NOMO-1 (cell line): ENCODE measurements around the gene SLC43A3.
A peak's percentile ranks its signal among the peaks of the same experiment; 100 is the strongest.

Source experiments
- DNase-seq, 2 experiments: peaks; one replicate each; lab custom pipeline; 2025; ENCODE audit not compliant: unreplicated experiment in 2 of 2; lab: John Stamatoyannopoulos, UW

SLC43A3 gene

DNA sequence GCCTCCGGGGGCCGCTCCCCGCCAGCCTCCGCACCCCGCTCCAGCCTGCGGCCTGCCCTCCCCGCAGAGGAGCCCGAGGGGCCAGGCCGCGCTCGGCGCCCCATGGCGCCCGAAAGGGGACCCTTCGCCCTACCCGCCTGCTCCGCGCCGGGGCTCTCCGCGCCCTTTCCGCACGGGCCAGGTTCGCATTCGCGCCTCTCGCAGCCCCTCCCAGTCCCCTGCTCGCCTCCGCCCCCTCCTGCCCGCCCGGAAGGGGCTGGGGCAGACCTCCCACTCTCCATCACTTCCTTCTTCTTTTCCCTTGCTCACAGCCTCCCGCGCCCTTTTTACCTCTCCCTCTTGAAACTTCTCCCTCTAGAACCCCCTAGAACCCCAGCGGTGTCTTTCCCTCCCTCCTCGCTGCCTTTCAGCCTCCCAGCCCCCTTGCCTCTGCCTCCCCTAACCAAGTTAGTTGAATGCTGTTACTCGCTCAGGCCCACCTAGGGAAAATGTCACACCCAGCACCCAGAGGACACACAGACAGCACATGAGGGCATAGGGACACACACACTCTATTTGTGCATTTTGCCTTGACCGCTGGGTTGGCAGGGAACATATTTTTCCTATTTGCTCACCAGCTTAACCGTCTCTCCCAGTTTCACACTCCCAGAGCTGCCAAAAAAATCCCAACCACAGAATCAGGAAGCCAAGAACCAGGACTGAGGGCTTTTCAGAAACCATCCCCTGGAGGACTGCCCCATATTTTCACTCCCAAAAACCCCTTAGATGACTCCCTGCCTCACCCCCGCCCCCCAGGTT lies at the start of gene SLC43A3:
TSS of gene SLC43A3 (minus strand) at position 193 of the 798 bp plus-strand sequence. CDS start 949 bp downstream, outside the sequence.
- peak; percentile 85 to 89 for DNase-seq

DNA sequence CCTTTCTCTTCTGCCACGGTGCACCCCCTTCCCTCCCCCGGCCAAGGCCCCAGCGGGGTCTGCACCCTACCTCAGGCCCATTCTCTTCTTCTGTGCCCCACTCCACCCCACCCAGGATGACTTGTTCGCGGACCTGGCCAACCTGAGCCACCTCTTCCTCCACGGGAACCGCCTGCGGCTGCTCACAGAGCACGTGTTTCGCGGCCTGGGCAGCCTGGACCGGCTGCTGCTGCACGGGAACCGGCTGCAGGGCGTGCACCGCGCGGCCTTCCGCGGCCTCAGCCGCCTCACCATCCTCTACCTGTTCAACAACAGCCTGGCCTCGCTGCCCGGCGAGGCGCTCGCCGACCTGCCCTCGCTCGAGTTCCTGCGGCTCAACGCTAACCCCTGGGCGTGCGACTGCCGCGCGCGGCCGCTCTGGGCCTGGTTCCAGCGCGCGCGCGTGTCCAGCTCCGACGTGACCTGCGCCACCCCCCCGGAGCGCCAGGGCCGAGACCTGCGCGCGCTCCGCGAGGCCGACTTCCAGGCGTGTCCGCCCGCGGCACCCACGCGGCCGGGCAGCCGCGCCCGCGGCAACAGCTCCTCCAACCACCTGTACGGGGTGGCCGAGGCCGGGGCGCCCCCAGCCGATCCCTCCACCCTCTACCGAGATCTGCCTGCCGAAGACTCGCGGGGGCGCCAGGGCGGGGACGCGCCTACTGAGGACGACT lies 49.3 kb upstream of the SLC43A3 start:
- DNase-seq, result no peak

DNA sequence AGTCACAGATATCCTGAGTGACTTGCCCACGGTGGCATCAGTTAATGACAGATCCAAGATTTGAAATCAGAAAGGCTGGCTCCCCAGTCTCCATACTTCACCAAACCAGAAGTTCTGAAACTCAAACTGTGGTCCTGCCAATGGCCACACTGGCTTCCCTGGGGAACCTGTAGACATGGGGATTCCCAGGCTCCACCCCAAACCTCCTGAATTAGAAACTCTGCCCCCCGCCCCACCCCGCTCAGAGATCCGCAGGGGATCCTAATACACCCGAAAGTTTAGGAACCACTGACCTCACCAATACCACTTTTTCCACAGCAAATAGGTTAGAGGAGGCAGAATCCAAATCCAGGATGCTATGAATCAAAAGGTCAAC lies 48.7 kb upstream of the SLC43A3 start:
- no peak for DNase-seq

DNA sequence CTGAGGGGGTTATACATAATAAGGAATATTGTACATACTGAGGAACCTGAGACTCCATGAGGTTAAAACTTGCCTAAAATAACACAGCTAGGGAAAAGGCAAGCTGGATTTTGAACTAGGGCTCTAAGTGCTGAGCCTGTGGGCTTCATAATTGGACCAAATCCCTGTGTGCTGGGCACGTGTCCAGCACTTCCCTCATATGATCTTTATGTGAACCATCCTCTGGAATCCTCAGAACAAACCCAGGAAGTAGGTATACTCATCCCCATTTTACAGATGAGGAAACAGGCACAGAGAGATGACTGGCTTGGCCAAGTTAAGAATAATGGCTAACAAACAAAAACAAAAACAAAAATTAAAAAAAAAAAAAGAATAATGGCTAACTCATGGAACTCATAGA lies 48.3 kb upstream of the SLC43A3 start:
- no peak for DNase-seq

DNA sequence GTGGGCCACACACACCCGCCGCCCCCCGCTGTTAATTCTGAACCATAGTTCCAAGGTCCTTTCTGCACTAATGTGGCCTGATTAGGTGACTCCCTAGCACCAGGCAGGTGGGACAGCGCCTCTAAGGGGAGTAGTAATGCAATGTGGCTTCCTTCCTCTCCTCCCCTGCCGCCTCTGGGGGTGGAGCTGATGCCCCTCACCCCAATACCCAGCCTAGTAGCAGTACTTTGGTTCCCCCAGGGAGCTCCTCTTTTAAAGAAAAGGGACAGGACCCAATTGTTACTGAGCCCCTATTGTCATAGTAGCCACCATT lies 47.8 kb upstream of the SLC43A3 start:
- DNase-seq, result no peak

DNA sequence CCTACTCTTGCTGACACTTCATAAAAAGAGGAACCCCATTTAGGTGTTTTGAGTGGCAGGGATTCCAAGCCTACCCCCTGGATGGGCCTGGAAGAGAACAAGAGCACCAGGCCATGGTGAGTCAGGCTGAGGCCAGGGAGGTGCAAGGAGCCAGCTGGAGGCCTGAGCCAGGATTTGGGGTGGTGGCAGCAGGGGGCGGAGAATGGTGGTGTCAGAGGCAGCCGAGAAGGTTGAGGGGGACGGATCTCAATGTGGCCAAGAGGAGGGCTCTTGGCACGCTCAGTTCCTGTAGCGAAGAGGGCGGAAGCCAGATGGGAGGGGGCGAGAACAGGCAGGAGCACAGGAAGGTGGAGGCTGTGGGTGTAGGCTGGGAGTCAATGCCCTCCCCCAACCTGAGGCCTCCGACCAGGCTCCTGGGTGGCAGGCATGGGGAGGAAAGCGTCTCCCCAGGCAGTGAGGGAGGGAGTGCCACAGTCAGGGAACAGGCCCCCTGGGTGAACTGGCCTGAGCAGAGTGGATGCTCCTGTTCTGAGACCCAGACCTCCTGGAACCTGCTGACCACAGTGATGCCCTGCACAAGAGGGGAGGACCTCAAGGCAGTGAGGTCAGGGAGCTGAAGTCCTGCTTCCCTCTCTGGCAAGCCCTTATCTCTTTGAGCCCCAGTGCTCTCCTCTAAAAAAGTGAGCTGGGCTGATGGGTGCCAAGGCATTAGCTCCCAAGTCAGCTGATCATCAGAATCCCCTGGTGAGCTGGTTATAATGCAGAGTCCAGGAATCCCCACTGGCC lies 47.3 kb upstream of the SLC43A3 start:
- peak; percentile 62 to 71 for DNase-seq

DNA sequence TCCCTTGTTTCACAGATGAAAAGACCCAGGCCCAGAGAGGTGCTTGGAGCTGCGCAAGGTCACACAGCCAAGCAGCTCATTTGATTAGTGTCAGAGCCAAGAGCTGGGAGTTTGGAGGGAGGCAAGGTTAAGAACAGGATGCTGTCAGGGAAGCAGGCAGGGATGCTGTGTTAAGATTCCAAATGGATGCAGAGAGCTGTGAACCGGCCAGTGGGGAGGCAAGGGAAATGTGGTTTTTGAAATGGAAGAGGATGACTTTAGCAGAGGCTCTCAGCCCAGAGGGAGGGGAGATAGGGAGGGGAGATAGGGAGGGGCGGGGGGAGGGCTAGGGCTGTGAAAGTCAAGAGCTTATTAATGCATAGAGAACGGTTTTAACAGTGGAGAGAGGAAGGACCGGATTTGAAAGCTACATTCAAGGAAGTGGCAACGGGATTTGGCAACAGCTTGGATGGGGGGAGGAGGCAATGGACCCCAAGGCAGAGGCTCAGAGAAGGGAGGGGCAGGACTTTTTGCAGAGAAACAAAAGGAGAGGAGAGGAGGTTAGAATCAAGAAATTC lies 46.4 kb upstream of the SLC43A3 start:
- DNase-seq, result peak; percentile 67 to 82

DNA sequence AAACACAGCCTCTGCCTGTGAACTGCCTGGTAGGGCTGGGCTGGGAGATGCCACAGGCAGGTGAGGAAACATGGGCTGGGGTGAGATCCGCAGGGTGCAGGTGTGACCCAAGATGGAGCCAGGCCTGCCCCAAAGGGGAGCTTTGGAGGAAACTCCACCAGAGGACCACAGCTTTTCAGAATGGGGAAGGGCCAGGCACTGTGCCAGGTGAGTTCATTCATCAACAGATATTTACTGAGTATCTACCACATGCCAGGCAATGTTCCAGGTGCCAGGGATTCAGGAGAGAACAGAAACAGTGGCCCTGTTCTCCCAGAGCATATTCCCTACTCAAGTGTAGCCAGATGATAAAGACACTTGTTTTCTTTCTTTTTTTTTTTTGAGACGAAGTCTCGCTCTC lies 44.6 kb upstream of the SLC43A3 start:
- no peak for DNase-seq

DNA sequence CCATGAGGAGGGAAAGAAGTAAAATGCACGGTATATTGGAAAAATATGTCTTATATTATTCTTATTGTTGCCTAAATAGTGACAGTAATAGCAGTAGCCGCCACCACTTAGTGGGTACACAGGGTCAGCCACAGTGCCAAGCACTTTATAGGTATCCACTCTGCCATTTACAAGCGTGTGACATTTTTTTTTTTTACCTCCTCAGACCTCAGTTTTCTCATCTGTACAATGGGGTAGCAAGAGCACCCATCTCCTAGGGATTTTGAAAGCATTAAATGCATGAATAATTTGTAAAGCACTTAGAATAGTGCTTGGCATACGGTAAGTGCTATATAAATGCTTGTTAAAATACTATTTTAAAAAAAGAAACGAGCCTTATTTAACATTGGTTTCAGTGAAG lies 42.3 kb upstream of the SLC43A3 start:
- no peak for DNase-seq

DNA sequence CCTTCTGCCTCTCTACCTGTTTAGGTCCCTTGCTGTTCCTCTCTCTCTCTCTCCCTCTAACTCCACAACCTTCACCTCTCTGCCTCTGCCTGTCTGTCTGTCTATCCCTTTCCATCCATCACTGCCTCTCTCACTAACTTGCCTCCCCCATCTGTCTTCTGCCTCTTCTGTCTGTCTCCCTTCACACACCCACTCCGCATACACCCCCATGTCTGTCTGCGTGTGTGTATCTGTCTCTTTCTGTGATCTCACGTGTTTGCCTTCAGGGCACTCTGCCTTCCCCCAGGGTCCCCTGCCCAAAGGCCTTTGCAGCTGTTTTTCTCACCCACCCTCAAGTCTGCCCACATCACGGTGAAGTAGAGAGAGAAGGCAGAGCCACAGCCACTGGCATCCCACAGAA lies 41.4 kb upstream of the SLC43A3 start:
- DNase-seq, result no peak

DNA sequence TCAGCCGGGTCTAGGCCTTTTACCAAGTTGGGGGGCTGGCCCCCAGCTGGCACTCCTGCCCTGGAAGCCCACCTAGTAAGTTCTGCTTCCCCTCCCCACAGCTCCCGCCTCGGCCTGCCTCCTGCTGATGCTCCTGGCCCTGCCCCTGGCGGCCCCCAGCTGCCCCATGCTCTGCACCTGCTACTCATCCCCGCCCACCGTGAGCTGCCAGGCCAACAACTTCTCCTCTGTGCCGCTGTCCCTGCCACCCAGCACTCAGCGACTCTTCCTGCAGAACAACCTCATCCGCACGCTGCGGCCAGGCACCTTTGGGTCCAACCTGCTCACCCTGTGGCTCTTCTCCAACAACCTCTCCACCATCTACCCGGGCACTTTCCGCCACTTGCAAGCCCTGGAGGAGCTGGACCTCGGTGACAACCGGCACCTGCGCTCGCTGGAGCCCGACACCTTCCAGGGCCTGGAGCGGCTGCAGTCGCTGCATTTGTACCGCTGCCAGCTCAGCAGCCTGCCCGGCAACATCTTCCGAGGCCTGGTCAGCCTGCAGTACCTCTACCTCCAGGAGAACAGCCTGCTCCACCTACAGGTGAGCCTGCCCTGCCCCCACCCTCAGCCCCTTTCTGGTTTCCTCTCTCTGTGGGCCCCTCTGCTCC lies 40.7 kb upstream of the SLC43A3 start:
- DNase-seq, result no peak

DNA sequence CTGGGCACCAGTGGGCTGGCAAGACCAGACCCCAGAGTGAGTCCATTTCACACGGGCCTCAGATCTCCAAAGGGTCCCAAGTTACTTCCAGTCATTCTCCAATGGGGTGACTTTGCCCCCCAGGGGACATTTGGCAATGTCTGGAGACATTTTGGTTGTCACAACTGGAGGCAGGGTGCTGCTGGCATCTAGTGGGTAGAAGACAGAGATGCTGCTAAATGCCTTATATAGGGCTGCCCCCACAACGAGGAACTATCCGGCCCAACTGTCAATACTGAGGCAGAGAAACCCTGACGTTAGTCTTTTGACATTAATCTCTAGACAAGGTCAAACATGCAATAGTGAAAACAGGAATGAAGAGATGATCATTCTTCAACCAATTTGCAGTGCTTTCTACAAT lies 39.8 kb upstream of the SLC43A3 start:
- DNase-seq, result no peak

DNA sequence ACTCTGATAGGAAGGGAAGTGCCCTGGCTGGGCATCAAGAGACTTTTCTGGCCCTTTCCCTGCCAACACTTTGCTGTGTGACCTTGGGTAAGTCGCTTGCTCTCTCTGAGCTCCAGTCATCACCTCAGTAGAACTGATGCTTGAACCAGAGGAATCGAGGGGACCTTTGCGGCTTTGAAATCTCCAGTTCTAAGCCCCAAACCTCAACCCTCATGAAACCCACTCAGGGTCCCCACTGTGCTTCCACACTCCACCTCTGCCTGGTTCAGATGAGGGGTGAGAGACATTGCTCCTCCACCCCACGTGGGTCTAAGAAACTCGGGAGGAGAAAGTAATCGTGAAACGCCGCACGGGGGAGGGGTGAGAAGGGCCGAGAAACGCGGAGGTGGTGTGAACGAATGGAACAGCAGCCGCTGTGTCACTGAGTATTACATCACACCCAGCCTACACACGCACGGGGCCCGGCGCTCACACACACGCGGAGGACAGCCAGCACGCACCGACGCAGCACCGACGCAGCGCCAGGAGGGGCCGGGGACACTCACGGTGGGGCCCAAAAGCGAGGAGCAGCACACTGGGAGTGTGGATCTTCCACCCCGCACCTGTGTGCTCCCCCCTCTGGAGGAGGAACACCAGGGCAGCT lies 37.7 kb upstream of the SLC43A3 start:
- peak; percentile 44 to 55 for DNase-seq

DNA sequence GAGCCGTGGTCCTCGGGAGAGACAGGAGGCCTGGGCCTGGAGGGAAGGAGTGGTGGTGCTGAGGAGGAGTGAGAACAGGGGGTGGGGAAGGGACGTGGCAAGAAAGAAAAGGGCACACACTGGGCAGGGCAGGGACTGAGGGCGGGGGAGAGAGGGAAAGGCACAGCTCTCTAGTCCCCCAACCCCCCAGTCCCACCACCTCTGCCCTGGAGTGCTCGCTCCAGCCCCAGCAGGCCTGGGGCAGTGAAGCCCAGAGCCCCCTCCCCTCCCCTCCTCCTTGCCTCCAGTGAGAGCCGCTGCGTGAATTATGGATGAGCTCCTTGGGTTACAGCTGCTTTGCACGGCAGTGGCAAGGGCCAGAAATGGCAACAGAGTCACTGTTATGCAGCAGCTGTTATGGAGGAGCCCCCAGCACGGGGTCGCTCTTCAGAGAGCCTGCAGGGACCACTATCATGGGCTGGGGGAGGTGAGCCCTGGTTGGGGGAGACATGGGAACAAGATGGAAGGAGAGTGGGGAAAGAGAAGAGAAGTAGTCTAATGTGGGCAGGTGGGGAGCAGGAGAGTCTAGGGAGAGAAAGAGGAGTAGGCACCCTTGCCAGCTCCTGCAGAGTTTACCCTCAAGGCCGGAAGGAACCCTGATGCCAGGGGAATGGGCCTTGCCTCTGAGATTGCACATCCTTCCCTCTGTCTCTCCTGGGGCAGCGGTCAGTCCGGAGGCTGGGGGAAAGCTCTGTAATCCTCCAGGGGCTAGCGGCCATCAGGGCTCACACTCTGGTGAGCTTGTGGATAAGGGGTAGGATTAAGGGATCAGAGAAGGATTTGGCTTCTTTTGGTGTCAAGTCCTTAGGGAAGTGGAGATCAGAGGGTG lies 37.0 kb upstream of the SLC43A3 start:
- DNase-seq, result no peak

DNA sequence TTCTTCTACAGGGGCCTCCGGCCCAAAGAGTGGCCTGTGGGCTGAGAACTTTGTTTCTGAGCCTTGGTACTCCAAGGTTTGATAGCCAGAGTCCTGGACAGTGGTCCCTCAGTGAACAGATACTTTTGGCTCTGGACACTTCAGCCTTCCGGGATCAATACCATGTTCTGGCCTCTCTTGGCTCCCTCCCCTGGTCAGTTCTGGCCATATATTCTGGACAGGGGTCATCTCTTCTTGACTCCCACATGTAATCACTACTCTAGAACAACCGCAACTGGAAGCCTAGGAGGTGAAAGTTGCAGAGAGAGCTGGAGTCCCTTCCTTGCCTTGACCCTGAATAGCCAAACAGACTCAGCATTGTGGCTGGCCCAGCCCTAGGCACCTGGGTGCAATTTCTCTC lies 35.7 kb upstream of the SLC43A3 start:
- no peak for DNase-seq

DNA sequence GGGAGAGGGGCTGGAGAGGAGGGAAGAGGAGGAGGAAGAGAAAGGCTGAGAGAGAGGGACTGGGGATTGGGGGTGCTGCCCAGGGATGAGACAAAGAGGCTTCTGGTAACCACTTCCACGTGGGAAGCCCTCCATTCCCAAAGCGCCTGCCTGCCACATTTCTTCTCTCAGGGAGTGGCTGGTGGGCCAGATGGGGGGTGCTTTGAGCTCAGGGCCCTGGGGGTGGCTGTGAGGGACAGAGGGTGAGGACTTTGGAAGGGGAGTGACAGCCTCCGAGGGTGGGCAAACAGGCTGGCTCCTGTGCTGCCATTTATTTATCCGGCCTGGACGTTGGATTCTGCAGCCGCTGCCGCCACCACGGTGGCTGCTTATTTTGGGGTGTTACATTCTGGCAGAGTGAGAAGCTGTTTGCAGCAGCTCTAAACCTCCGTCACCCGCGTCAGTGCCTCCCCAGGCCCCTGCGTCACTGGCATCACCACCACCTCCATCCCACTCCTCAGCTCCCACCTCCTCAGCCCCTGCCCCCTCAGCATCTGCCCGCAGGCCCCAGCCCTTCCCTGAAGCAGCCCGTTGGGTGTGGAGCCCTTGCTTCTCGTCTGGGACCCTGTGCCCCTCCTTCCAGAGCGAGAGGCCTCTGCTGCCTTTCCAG lies 35.0 kb upstream of the SLC43A3 start:
- DNase-seq, result no peak

DNA sequence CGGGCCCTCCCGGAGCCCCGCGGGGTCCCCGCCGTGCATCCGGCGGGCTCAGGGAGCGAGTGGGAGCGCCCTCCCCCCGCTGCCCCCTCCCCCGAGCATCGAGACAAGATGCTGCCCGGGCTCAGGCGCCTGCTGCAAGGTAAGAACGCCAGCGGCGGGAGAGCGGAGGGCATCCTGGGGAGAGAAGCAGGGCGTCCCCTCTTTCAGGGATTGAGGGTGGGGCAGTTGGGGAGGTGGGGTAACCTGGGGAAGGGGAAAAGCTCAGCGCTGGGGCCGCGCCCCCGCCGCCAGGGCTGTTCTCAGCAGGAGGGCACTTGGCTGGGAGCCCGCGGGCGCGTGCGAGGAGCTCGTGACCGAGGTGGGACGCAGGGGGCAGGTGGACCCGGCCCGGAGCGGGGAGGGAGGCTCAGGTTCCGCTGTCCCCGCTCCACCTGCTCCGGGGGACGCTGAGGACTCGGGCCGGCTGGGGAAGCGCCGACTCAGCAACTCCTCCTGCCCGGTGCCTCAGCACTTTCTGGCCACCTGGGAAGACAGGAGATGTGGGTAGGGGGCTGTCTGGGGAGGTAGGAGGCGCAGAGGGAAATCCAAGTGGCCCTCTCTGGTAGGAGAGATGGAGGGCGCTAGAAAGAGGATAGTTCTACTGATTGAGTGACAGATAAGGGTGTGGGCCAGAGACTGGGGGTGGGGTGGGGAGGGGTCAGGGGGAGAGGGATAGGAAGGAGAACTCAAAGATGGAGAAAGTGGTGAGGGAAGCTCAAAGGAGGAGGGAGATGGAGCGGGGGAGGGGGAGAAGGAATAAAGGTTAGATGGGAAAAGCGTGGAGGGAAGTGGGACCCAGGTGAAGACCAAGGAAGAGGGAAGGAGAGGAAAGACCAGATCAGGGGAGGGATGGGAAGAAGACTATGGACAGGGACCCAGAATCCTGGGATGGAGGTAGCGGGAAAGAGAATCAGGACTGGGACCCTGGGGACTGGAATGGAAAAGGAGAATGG lies 34.1 kb upstream of the SLC43A3 start:
- no peak for DNase-seq
